Dermis microvascular lymphatic vessel endothelial cell (primary cell): ENCODE data around the gene RPS28. TPM values are rescaled to one million over a fixed set of nuclear protein-coding genes. Genes with fewer than 3 reads are reported as not detected.
"Not testable (repeated sequence)": the region's sequence is repeated elsewhere in the genome, so short reads cannot be mapped to it uniquely, and the experiment has no call there.

Source experiments
- DNase-seq, 2 donors: peaks; one replicate each; pipeline versions ENCODE4 v3.0.0 to v3.0.0-alpha.2; 2010; ENCODE audit warnings: low read depth in 2 of 2
- total RNA-seq: library from RNA; depleted of rRNA; stranded (reverse); fragments of >200 nt; gene quantifications from 2 replicates; pipeline ENCODE4 v1.2.1, GENCODE V29; 2014

The RPS28 gene
- total RNA-seq, 1 donor from 2014 or later = 202 TPM

GRCh38 chr19:8341504-8341903, 20.2 kb downstream of the RPS28 start:
- DNase-seq = not testable (repeated sequence)

- no peak for DNase-seq
Observed at GRCh38 chr19:8342316-8342683, 21.0 kb downstream of the RPS28 start.

GRCh38 chr19:8342684-8343482, 21.6 kb downstream of the RPS28 start, which contains the start of gene KANK3:
Gene KANK3, minus strand, starts transcription at chr19:8343262. Its CDS starts 5,434 bp downstream, at chr19:8337828.
- peak; percentile 97 to 99 for DNase-seq

GRCh38 chr19:8343483-8343844, 22.2 kb downstream of the RPS28 start:
- no peak for DNase-seq

- DNase-seq = not testable (repeated sequence)
Observed at GRCh38 chr19:8349629-8350372, 28.5 kb downstream of the RPS28 start.

- no peak for DNase-seq
Observed at GRCh38 chr19:8352134-8352827, 31.0 kb downstream of the RPS28 start.

- not testable (repeated sequence) for DNase-seq
Observed at GRCh38 chr19:8352845-8353244, 31.5 kb downstream of the RPS28 start.

GRCh38 chr19:8355631-8356402, 34.5 kb downstream of the RPS28 start:
- DNase-seq = peak in 1 of 2 donors; percentile 97

- DNase-seq = peak in 1 of 2 donors; percentile 44
Observed at GRCh38 chr19:8357007-8357521, 35.8 kb downstream of the RPS28 start.

GRCh38 chr19:8358948-8359347, 37.7 kb downstream of the RPS28 start:
- DNase-seq = no peak

GRCh38 chr19:8360196-8360595, 38.9 kb downstream of the RPS28 start:
- DNase-seq = no peak

- peak; percentile 93 to 99 for DNase-seq
Observed at GRCh38 chr19:8361921-8362793, 40.9 kb downstream of the RPS28 start.

- DNase-seq = peak in 1 of 2 donors; percentile 69
Observed at GRCh38 chr19:8363803-8364771, 42.8 kb downstream of the RPS28 start, which contains the start of gene ANGPTL4. Gene ANGPTL4, plus strand, starts transcription at chr19:8364155. Its CDS starts 167 bp downstream, at chr19:8364322.

GRCh38 chr19:8366121-8366581, 44.9 kb downstream of the RPS28 start:
- no peak for DNase-seq

- DNase-seq = peak in 1 of 2 donors; percentile 46
Observed at GRCh38 chr19:8366961-8367326, 45.6 kb downstream of the RPS28 start.

- peak; percentile 73 to 96 for DNase-seq
Observed at GRCh38 chr19:8367327-8368001, 46.2 kb downstream of the RPS28 start.

GRCh38 chr19:8370176-8371010, 49.1 kb downstream of the RPS28 start:
- no peak for DNase-seq
